ENCODE data around the gene PPFIBP1.

- TF ChIP-seq, protein P1, sequence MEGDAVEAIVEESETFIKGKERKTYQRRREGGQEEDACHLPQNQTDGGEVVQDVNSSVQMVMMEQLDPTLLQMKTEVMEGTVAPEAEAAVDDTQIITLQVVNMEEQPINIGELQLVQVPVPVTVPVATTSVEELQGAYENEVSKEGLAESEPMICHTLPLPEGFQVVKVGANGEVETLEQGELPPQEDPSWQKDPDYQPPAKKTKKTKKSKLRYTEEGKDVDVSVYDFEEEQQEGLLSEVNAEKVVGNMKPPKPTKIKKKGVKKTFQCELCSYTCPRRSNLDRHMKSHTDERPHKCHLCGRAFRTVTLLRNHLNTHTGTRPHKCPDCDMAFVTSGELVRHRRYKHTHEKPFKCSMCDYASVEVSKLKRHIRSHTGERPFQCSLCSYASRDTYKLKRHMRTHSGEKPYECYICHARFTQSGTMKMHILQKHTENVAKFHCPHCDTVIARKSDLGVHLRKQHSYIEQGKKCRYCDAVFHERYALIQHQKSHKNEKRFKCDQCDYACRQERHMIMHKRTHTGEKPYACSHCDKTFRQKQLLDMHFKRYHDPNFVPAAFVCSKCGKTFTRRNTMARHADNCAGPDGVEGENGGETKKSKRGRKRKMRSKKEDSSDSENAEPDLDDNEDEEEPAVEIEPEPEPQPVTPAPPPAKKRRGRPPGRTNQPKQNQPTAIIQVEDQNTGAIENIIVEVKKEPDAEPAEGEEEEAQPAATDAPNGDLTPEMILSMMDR (IDR thresholded peaks at IDR 0.05): no peak
- TF ChIP-seq POLR2A (IDR thresholded peaks at IDR 0.05): no peak
Observed at GRCh38 chr12:27589419-27589818, 65.4 kb downstream of the PPFIBP1 start.
